Activated gamma-delta T cell (primary cell): ENCODE data around the gene ZNF286A.
"Not testable (repeated sequence)": the region's sequence is repeated elsewhere in the genome, so short reads cannot be mapped to it uniquely, and the experiment has no call there.

Experiments
- DNase-seq: peaks from one replicate; lab custom pipeline; 2025; lab: John Stamatoyannopoulos, UW
- total RNA-seq, 2 donors: gene quantifications; one replicate each; lab custom pipeline; 2026; lab: John Stamatoyannopoulos, UW

ZNF286A gene
- total RNA-seq: 14.5 to 20.8 reads per million in 2 donors

DNA sequence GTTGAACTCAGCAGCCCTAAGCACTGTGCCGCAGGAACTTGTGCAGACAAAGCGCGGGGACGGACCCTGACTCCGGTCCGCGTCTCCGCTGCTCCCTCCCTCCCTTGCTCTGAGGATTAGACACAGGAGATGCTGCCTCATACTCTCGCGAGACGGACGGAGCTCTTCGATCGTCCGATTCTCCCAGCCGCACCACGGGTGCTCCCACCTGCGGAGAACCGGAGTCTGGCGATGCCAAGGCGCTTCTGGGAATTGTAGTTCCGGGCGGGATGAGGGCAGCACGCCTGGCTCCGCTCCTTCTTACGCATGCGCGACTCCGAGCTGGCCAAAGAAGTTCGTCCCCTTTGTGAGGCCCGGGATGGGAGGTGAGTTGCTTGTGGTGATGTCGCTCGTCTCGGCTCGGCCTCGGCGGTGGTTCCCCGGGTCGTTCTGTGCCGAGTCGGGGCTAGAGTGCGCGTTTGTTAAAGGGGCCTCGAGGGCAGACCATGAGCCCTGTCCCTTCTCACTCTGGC is at the start of gene ZNF286A:
ZNF286A (plus strand) TSS at position 340 of the 512 bp plus-strand sequence. CDS start 578 bp downstream, outside the sequence.
- DNase-seq: peak; percentile 80

DNA sequence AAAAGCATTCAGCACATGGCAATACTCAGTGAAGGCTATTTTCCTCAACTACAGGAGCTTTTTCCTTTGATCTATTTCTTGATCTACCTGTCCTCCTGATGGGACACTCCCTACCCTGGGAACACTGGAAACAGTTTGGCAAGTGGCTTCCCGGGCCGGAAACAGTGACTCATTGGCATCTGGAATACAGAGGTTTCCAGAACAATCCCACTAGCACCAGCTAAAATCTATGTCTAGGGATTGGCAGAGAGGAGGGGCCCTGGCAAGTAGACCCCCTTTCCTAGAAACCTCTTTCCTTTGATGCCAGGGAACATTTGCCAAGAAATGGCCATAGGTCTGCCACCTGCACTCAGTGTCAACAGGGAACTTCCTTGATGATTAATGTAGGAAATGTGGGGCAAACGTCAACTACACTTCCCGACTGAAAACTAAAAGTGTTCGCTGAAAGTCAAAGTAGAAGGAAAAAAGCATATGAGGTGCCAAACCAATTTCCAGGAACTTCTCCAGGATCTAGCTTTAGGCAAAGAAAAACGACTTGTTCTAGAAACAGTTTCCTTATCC is 49.6 kb upstream of the ZNF286A start:
- DNase-seq: no peak

DNA sequence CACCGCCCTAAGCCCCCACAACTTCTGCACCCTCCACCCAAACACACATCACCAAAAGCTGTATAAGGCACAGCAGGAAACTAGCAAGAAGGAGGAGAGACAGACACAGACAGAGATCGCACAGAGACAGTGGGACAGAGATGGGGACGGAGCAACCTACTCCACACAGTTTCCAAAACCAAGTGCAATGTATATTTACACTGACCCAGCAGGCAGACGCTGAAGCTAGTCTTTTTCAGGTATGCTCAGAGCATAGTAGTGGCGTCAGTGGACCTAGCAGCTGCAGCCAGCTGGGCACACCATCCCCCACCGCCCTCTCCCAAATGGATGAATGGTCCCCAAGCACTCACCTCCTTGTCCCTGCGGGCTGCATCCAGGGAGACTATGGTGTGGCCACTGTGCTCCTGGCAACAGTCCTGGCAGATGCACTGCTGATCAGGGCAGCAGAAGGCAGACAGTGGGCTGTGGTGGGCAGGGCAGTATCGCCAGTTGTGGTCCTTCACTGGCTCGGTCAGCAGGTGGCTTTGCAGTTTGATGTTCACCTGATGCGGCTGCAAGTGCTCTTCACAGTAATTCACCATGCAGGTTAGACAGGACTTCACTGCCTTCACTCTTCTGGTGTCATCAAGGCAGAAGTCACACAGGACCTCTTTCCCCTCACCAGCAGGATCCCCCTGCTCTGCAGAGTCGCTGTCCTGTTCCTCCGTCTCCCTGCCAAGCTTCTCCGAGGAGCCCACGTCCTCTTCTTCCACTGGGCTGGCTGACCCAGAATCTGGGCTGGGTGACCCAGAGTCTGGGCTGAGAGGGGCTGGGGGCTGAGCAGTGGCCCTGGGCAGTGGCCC is 48.6 kb upstream of the ZNF286A start:
- no peak for DNase-seq

DNA sequence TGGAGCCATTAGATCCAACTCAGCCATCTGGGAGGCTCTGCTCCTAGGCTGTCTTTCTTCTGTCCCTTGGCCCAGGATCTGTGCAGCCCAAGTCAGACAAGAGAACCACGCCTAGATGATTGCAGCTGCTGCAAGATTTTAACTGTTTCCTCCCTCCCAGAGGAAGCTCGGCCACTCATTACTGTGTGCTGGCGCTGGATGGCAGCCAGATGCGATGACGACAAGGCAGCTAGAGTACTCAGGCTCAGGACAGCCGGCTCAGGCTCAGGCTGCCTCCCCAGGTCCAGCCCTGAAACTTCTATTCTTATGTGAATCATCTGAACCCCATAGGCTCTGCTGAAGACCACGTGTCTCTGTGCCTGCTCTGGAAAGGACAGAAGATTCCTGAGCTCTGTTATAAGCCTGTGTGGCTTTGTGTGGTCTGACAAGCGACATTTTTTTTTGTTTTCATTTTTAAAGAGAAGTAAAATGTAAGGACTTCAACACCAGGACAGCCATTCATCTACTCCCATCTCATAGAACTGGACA is 47.9 kb upstream of the ZNF286A start:
- no peak for DNase-seq

DNA sequence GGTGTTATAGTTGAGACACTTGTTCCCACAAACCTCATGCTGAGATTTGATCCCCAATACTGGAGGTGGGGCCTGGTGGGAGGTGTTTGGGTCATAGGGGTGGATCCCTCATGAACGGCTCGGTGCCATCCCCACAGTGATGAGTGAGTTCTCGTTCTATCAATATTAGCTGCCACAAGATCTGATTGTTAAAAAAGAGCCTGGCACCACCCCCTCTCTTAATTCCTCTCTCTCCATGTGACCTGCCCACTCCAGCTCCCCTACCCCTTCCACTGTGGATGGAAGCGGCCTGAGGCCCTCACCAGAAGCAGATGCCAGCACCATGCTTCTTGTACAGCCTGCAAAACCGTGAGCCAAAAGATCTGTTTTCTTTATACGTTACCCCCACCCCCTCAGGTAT is 46.6 kb upstream of the ZNF286A start:
- DNase-seq: no peak

DNA sequence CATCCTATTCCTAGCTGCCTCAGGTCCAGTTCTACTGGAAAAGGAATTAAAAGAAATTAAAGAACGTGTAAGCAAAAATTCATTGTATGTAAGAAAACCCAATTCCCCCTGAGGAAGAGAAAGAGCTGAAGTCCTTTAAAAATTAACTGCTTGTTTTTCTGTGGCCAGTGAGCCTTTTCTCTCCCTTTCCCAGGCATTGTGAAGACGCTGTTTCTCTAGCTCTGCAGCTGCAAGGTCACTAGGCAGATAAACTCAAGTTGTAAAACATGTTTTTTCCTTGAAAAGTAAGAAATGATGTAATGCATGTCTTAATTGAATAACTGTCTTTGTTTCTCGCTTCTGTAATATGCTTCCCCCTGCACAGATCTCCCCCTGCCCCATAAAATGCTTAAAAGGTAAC is 45.2 kb upstream of the ZNF286A start:
- DNase-seq: not testable (repeated sequence)

DNA sequence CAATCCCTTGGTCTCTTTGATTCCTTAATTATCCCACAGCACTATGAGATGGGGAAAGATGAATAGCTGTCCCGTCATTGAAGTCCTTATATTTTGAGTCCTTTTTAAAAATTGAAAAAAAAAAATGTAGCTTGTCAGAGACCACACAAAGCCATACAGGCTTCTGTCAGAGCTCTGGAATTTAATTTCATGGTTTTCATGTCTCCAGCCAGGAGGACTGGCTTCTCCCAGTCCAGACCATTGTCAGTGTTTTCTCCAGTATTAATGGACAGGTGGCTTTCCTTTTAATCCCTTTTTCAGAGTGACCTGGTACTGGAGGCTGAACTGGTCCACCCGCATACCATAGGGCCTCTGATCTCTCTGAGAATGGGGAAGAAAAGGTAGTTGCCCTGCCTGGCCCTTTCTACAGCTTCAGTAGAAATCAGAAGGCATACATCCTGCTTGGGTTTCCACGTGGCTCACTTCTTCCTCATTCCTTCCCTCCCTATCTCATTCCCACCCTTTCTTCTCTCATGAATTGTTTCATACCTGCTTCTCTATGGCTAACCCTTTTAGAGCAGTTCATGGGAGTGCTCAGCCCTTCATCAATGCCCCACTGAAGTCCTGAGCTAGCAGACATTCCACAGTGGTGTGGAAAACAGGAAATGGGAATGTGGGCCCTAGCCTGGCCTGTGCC is 44.5 kb upstream of the ZNF286A start:
- no peak for DNase-seq

DNA sequence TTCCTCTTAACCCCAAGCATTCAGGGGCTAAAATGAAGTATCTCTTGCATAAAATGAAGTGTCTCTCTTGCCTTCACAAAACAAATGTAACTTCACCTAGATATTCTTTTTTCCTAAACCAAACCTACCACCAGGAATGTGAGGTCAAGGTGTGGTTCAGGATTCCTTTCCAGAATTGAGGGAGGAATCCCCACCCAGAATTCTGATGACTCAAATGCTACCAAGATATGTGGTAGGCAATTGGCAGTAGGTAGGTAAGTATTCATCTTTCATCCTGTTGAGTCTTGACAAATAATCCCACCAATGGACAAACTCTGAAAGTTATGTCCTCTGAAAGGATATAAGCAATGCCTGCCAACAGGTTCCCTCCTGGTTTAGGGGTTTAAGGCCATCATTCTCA is 41.7 kb upstream of the ZNF286A start:
- no peak for DNase-seq

DNA sequence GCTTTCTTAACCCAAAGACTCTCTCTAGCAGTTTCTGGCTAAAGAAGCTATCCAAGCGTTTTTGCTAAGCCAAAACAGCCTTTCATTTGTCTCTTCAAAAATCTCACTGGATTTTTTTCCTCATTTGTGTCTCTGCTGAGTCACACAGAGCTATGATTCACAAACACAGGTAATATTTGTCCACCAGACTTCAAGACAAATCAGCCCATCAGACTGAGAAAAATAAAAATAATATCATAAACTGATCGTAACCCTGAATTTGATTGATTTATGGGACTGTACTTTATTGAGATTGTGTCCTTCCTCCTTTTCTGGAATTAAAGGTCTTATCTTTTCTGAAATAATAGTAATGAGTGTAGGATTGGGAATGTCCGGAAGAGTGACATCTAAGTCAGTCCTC is 41.3 kb upstream of the ZNF286A start:
- no peak for DNase-seq

DNA sequence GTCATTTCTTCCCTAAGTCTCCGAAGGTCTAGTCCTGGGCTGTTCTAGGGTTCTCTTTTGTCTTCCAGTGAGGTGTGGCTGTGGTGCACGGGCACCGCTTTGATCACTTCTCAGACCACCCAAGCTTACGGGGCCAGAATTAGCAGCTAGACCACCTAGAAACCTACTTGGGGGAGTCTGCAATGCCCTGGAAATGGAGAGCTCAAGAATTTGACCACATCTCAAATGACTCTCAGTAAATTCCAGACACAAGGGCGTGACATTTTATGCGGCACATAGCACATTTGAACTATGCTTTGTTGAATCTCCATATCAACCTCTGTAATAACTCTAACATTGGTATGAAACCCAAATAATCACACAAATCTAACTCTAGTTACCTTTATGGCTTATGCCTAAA is 40.3 kb upstream of the ZNF286A start:
- no peak for DNase-seq

DNA sequence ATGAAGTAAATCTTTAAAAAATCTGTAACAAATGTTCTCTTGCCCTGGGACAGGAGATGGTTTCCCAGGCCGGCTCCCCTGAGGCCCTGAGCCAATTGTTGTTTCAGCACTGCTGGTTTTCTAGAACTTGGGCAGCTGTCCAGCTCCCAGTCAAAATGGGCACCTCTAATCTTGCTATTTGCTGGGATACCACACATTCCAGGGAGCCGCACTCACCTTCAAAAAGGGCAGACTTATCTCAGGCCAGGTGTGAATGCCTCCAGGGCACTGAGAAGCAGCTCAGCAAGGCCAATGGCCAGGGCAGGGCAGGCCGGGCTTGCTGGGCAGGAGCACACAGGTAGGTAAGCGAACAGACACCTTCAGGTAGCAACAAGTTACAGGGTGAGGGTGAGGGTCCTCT is 39.9 kb upstream of the ZNF286A start:
- no peak for DNase-seq

DNA sequence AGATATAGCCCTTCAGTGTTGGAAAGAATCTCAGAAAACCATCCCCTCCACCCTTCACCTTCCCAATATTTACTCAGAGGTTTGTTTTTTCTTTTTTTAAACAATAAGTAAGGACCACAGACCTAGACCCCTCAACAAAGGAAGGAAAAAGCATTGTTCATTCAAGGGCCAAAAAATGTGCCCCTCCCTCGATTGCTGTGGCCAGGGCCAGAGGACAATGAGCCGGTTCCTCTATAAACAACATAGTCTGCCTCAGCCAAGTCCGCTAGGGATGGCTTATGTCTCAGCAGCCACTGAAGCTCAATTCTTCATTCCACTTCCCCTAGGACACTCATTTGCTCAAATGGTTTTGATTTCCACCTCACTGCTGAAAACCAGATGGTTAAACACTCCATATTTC is 39.5 kb upstream of the ZNF286A start:
- no peak for DNase-seq

DNA sequence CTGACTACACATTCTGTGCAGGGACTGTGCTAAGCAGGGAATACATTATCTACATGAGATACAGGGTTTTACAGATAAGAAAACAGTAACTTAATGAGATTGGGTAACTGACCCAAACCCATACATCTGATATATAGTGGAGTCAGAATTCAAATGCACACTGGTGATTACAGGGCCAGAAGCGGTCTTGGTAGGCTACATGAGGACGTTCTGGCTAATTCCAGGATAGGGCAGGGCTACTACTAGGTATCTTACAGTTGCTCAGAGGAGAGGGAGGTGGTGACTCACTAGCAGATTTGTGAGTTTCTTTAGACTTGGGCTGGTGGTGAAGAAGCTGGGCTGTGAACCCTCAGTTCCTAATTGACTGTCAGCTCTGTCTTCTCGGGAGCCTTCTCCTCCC is 36.9 kb upstream of the ZNF286A start:
- no peak for DNase-seq

DNA sequence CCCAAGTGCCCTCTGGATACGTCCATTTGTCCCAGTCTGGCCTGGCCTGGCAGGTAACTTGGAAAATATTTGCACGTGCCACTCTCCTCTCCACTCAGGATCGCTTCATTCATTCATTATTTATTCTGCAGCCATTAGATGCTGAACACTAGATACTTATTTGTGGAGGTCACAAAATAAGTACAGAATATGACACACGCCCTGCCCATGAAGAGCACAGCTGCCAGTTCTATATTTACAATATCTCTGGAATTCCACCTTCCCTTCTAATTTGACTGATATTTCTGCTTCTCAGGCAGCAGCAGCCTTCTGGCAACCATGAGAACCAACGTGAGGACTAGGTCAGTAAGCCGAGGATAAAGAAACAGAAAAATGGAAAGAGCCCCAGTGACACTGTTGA is 36.4 kb upstream of the ZNF286A start:
- no peak for DNase-seq

DNA sequence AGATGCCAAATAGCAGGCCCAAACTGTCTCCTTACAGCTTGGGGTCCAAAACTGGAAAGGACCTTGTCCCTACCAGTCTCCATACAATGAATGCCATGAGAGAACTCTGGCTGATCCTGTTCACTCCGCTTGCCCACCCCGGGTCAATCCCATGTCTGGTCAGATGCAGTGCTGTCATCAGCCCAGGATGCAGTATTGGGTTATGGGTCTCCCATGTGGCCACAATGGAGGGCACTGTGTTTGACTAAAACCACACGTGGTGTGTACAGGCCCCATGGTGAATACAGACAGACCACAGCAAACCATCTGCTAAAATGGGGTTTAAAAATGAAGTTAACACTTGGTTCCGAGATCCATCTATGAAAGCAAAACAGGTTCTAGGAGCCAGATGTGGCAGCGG is 35.9 kb upstream of the ZNF286A start:
- DNase-seq: no peak

DNA sequence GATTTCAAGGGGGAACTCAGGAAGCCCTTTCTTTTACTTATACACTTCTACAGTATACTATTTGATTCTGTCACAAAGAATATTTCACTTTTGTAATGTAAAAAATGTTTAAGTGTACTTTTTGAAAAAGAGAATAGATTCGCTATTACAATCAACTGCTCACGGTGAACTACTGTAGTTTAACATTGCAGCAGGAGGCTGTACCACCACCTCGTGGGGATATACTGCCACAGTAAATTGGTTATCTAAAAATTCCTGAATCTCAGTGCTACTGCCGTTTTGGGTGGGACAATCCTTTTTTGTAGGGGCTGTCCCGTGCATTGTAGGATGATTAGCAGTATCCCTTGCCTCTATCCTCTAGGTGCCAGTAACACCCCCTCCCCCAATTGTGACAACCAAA is 30.0 kb upstream of the ZNF286A start:
- not testable (repeated sequence) for DNase-seq

DNA sequence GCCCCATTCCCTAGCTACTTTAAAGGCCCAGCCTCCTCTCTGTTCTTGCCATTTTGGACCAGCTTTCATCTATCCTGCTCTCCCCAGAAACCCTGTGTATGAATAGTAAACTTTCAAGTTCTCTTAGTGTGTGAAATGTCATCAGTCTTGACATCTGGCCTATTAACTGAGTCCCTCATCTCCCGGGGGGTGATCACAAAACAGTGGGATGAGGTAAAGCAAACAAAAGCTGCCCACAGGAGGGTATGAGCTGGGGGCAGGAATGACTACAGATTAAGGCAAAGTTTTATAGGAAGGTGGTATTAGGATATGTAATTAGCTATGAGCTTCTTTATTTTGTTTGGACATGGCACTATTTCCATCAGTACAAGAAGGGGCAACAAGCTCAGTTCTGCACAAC is 24.9 kb upstream of the ZNF286A start:
- DNase-seq: not testable (repeated sequence)

DNA sequence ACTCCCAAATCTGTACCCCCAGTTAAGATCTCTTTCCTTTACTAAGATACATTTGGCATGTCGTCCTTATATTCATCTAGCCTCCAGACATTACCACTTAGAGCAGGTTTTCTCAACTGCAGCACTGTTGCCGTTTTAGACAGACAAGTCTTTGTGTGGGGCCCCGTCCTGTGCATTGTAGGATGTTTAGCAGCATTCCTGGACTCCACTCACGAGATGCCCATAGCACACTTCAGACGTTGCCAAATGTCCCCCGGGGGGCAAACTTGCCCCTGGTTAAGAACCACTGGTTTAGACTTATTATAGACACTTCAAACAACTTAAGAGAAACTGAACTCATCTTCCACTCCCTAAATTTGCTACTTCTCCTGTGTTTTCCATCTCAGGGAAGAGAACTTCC is 23.6 kb upstream of the ZNF286A start:
- not testable (repeated sequence) for DNase-seq

DNA sequence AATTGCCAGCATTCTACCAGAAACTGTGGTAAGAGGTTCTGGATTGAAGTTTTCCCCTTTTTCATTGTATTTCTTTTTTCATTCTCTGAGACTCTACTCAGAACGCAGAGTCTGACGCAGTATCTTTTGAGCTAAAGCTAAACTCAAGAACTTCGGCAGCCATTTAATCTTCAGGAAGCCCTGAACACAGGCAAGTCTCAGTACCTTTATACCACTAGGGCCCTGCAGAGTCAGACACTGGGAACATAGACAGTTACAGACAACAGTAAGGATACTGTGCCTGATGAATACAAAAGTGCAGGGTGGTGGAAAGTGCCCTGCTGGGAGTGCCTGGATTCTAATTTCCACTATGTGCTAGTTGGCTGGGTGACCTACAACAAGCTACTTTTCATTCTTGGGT is 16.4 kb upstream of the ZNF286A start:
- not testable (repeated sequence) for DNase-seq

DNA sequence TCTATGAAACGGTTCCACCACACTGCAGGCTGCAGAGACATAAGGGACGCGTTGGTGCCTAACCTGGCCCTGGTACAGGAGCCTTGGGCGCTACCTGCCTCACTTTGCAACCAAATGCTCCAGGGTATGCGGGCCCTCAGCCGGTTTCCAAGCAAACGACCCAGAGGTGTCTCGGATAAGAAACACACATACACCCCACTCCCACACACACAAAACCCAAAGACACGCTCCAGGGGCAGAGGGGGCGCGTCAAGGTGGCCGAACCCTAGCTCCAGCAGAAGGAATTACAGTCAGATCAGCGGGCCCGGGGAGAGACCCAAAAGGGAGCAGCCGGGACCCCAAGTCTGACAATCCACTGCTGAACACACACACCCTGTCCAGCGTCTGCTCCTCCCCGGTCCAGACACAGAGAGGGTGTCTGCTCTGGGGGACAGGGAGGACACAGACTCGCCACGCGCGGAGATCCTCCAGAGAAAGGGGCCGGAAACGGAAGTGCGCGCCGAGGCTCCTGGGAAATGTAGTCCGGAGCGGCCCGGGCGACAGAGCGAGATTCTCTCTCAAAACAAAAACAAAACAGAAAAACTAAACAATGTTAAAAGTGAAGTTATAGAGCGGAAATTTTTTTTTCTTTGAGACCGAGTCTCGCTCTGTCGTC is 15.6 kb upstream of the ZNF286A start, which contains the start of gene TRIM16:
TRIM16 (minus strand) TSS at position 488 of the 655 bp plus-strand sequence. CDS start 32,702 bp downstream, outside the sequence.
- DNase-seq: peak; percentile 58

DNA sequence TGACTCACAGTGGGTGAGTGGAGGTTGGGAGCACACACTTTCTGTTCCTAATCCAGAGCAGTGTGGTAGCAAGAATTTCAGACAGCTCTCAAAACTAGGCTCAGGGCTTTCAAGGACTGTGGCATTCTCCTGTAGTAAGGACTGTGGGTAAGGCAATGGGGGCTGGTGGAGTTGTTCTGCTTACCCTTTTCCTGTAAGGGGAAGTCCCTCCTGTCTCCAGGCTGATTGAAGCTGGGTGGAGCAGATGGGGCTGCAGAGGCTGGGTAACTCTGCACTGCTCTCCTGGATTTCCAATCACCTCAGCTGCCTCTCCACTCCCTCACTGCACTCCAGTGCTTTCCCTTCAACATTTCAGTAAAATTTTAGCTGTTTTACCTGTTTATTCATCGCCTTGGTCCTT is 12.1 kb upstream of the ZNF286A start:
- DNase-seq: not testable (repeated sequence)

DNA sequence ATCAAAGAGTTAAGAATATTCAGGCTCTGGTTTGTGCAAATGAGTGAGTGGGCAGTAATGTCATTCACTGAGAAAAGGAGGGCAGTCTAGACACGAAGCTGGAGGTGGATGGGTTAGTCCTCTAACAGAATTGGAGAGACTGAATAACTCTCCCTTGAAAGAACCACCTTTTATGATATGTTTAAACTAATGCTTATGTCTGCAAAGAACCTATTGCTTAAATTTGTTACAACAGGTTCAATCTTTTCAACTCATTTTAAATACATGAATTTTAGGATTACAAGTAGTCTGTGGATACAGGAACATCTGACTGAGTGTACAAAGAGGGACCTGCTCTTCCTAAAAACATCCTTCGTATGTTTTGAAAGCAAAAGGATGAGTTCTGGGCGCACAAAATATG is 585 bp upstream of the ZNF286A start:
- DNase-seq: not testable (repeated sequence)
